GM18873 (cell line): ENCODE data around the gene NANS.
"Not testable (repeated sequence)": the region's sequence is repeated elsewhere in the genome, so short reads cannot be mapped to it uniquely, and the experiment has no call there.

Source experiments
- ATAC-seq: cut with Tn5 transposase; IDR thresholded peaks from one replicate; pipeline ENCODE4 v1.9.1; 2021; ENCODE audit warnings: mild to moderate bottlenecking, moderate library complexity, moderate number of reproducible peaks; ENCODE audit not compliant: unreplicated experiment, low FRiP score

The NANS gene

DNA sequence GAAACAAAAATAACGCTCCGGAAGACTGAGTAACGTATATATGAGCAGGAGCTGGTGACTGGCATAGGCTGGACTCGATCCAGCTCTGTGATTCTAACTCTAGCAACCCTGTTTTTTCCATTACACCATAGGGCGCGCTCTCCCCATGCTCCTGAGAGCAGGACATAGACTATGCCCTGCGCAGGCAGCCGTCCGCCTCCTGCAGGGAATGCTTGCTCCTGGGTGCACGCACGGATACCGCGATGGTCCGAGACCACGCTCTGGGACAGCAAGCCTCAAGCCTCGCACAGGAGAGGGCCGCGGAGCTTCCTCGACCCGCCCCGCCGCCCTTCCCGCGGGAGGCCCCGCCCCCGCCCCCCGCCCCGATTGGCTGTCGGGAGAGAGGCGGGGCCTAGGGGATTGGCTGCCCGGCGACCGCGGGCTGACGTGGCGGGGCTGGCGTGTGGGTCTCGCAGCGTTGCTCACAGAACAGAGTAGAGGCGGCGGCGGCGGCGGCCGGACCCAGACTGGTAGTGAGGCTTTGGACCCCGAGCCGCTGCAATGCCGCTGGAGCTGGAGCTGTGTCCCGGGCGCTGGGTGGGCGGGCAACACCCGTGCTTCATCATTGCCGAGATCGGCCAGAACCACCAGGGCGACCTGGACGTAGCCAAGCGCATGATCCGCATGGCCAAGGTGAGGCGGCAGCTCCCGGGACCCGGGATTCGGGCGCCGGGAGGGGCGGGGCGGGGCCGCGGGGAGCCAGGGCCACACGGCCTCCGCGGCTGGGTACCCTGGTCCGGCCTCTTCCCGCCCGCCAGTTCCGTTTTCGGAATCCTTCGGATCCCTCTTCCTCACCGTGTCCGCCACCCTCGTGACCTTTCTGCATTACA lies at the start of gene NANS:
NANS (plus strand) TSS at position 464 of the 869 bp plus-strand sequence; CDS start at position 541, 77 bp downstream.
- peak; percentile 86 for ATAC-seq

GRCh38 chr9:98007251-98007928 lies 49.1 kb upstream of the NANS start:
- ATAC-seq: no peak

- ATAC-seq: no peak
Measured at GRCh38 chr9:98008764-98009163, 47.8 kb upstream of the NANS start.

GRCh38 chr9:98009437-98009836 lies 47.1 kb upstream of the NANS start:
- no peak for ATAC-seq

GRCh38 chr9:98009936-98010335 lies 46.6 kb upstream of the NANS start:
- no peak for ATAC-seq

DNA sequence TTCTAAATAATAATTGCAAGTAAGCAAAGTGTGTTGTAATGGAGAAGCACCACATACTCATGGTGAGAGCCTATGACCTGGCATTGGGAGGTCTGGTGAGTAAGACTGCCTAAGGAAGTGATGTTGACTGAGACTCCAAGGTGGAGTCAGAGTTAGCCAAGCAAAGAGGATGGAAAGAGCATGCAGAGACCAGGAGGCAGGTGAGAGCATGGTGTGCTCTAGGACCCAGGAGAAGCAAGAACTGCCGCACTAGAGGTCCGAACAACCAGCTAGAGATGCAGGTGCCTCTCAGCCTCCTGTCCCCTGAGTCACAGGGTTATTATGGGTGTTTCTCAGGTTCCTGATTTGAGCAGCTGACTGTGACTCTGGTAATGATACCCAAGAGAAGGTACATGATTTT lies 46.1 kb upstream of the NANS start:
- ATAC-seq: peak; percentile 74

GRCh38 chr9:98011122-98011521 lies 45.4 kb upstream of the NANS start:
- no peak for ATAC-seq

GRCh38 chr9:98016137-98016680 lies 40.3 kb upstream of the NANS start:
- no peak for ATAC-seq

- no peak for ATAC-seq
Measured at GRCh38 chr9:98017306-98017705, 39.2 kb upstream of the NANS start.

GRCh38 chr9:98018347-98018746 lies 38.2 kb upstream of the NANS start:
- ATAC-seq: no peak

GRCh38 chr9:98019098-98019497 lies 37.4 kb upstream of the NANS start:
- no peak for ATAC-seq

DNA sequence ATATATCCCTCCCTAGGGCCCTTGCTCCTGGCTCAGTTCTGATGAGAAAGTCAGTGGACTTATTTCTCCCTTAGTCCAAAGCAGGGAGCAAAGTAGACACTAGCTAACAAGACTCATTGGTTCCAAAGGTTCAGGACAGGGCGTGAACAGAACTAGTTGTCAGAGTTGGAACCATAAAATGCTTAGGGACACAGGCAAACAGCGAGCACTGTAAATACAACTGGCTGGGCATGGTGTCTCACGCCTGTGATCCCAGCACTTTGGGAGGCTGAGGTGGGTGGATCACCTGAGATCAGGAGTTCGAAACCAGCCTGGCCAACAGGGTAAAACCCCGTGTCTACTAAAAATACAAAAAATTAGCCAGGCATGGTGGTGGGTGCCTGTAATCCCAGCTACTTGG lies 36.7 kb upstream of the NANS start:
- not testable (repeated sequence) for ATAC-seq

- ATAC-seq: no peak
Measured at GRCh38 chr9:98020476-98021145, 35.9 kb upstream of the NANS start.

- no peak for ATAC-seq
Measured at GRCh38 chr9:98021306-98022040, 35.1 kb upstream of the NANS start.

DNA sequence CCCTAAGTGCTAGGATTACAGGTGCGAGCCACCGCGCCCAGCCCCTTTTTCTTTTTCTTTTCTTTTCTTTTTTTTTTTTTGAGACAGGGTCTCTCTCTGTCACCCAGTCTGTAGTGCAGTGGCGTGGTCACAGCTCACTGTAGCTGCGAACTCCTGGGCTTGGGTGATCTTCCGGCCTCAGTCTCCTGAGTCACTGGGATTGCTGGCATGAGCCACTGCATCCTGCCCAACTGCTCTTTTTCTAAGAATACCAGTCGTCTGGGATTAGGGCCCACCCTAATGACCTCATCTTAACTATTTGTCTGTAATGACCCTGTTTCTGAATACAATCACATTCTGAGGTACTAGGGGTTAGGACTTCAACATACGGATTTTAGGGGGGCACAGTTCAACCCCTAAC lies 34.1 kb upstream of the NANS start:
- ATAC-seq: no peak

- no peak for ATAC-seq
Measured at GRCh38 chr9:98024702-98025101, 31.8 kb upstream of the NANS start.

GRCh38 chr9:98031169-98031568 lies 25.4 kb upstream of the NANS start:
- ATAC-seq: no peak

GRCh38 chr9:98031935-98032334 lies 24.6 kb upstream of the NANS start:
- no peak for ATAC-seq

GRCh38 chr9:98034593-98035546 lies 21.7 kb upstream of the NANS start:
- peak; percentile 65 for ATAC-seq
